ENCODE measurements around the gene SFMBT2. TPM values are rescaled to one million over a fixed set of nuclear protein-coding genes. Genes with fewer than 3 reads are reported as not detected.
"Not testable (repeated sequence)": the region's sequence is repeated elsewhere in the genome, so short reads cannot be mapped to it uniquely, and the experiment has no call there.

Gene SFMBT2
- total RNA-seq, 1 donor from 2014 or later, result 17.8 TPM

DNA sequence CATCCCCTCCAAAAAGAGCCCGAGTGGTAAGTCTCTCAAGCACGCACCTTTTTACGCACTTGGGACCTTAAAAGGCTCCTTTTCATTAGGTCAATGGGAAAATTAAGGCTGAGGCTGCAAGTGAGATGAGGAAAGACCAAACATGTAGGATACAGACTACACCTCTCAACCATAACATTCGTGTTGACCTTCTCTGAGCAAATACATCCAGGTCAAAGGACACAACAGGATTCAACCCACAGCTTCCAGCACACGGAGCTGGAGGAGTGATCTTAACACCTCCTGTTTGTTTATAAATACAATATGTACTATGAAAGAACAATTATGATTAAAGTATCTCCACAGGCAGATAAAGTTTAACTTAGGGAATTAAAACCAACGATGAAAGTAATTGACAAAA is 9.7 kb downstream of the SFMBT2 start:
- DNase-seq, result no peak

DNA sequence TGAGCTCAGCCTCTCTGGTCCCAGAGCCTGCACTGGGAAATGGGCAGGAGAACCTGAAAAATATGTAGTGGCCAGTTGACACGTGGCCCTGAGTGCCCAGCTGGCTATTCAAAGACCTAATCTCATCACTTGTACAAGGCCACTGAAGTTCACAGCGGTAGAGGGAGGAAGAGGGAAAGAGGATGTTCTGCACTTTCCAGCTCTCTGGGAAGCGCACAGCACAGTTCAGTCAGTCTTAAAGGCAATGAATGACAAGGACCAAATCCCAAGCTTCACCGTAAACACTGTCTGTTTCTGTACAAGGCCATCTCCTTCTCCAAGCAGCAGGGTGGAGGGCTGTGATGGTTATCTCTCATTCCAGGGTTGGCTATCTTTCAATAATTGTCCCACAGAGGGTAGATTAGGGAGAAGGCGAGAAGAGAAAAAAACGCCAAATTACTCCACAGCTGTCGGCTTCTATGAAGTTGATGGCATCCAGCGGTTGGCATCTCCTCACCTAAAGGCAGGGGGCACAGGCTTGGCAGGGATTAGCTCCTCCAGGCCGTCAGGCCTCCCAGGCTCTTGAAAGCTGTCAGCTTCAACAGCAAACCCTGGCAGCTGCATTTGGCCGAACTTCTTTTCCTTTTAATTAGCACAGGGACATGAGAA is 10.6 kb downstream of the SFMBT2 start:
- DNase-seq, result no peak

DNA sequence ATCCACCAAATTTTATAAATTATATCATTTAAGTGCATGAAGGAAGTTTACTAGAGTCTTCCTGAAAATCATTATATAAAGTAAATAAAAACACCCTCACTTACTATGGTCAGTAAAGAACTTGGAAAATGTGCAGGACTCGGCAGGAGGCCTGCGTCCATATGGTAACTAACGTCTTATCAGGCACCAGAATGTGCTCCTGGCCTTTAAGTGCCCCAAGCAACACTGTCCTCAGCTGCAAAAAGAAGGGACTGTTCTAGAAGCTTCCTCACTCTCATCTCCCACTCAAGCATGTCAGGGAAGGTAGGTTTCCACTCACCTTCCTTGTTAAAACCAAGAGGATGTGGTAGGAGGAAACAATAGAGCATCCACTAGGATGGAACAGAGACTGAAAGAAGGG is 11.3 kb downstream of the SFMBT2 start:
- no peak for DNase-seq

DNA sequence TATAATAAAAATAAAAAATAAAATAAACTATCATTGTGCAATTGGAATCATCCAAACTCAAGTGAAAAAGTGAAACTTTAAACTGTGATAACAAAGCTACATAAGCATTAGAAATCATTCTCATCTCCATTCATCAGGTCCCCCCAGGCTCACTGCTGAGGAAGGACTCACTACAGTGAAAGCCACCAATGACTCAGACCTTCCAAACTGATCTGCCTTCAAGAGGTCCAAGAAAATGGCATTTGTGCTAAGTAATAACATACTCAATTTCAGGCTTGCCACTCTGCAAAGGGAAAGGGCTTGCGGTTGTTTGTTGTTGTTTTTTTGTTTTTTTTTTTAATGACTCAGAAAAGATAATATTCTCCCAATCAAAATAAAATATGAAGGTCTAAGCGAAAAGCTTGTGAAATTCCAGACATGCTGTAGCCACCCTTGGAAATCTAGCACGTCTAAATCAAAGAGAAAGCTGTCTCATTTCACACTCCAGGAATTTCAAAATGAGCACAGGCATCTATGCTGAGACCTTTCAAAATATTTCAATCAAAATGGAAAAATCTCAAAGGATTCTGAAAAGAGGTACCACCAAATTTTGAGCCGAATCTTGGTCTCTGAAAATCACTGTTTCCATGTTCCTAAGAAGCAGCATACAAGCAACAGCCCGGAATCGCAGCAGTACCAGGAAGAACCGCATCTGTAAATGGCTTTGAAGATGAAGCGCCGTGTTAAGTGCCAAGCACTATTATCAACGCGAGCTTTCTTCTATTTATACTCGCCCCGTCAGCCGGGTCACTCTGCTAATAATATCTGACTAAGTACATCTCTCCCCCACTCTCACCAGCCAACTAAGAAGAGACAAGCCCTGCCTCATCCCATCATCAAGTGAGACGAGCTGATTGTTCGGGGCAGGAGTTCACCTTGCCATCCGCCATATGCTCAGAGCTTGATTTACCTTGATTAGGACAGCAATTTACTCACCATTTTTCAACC is 13.5 kb downstream of the SFMBT2 start:
- DNase-seq, result no peak

DNA sequence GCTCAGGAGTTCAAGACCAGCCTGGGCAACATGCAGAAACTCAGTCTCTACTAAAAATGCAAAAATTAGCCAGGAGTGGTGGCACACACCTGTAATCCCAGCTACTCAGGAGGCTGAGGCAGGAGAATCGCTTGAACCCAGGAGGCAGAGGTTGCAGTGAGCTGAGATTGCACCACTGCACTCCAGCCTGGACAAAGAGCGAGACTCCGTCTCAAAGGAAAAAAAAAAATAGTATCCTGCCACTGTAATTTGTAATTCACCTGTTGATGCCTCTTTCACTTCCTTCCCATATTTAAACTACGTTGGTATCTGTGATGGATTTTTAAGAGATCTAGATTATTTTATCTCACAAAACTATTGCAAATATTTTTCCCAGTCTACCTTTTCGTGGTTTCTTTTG is 18.5 kb downstream of the SFMBT2 start:
- DNase-seq, result not testable (repeated sequence)

DNA sequence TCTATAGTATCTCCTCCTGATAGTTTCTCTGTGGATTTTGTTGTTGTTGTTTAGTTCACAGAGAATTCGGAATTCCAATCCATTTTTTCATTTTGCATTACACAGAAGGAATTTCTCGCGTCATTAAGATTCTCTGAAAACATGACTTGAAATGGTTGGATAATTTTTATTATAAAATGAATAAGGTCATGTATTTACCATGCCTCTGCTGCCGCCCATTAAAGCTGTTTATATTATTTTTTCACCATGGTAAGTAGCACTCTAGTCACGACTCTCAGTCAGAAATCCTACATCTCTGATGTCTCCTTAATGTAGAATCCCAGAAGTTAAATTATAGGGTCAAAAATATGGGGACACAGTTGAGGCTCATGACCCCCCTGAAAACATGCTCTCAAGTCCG is 19.1 kb downstream of the SFMBT2 start:
- no peak for DNase-seq

DNA sequence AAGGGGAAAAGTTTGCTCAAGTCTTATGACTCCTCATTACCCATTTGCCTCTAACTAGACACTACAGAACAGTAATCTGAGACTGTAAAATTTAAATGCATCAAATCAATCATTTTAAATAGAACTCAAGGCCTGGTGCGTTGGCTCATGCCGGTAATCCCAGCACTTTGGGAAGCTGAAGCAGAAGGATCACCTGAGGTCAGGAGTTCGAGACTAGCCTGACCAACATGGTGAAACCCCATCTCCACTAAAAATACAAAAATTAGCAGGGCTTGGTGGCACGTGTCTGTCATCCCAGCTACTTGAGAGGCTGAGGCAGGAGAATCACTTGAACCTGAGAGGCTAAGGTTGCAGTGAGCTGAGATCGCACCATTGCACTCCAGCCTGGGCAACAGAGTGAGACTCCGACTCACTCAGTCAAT is 20.1 kb downstream of the SFMBT2 start:
- DNase-seq, result not testable (repeated sequence)

DNA sequence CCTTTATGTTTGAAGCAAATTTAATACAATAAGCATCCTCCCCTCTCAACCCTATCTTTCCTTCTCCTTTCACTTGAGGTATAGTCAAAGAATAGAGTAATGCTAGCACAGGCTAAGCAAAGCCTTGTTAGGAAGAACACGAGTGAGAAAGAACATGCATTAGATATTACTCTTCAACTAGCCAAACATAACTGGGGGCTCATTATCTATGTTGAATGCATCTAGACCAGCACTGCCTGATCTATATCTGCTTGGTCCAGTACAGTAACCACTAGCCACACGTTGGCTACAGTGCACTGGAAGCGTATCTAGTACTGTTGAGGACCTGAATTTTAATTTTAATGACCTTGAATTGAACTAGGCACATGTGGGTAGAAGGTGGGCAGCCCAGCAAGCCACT is 21.0 kb downstream of the SFMBT2 start:
- DNase-seq, result no peak

DNA sequence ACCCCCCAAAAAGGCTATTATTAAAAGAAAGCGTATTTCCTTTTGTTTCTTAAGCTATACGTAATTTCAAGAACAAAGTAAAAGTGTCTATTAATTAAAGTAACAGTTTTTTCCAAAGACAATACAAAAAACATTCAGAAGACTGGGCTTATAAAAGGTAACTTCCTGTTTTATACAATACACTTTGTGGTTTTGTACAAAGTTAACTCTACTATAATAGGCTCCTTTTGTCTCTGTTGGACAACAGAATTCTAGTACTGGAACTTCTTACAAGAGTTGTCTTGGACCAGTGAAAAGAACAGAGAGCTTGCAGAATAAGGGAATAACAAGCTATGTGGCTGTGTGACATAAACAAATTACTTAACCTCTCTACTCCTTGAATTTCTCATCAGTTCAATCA is 21.5 kb downstream of the SFMBT2 start:
- no peak for DNase-seq

DNA sequence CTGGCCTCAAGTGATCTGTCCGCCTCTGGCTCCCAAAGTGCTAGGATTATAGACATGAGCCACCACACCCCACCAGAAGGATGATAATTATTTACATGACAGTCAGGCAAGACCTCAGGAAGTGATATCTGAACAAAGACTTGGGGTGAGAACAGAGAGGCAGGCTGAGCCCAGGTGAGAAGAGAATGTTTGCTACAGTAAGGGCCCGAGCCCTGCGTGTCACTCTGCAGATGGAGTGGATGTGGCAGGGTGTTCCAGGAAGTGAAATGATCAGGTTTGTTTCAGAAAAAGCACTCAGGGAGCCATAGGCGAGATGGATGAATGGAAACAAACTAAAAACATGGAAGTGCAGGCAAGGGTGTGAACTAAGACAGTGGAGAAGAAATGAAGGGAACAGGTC is 22.2 kb downstream of the SFMBT2 start:
- DNase-seq, result no peak

DNA sequence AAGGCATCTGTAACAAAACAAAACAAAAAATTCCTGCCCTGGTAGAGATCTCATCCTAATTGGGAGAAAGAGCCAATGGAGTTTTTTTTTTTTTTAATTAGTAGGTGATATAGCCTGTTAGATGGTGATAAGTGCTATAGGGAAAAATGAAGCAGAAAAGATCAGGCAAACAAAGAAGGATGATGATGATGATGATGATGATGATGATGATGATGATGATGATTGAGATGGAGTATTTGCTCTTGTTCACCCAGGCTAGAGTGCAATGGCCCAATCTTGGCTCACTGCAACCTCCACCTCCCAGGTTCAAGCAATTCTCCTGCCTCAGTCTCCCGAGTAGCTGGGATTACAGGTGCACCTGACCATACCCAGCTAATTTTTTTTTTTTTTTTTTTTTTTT is 22.7 kb downstream of the SFMBT2 start:
- DNase-seq, result not testable (repeated sequence)

DNA sequence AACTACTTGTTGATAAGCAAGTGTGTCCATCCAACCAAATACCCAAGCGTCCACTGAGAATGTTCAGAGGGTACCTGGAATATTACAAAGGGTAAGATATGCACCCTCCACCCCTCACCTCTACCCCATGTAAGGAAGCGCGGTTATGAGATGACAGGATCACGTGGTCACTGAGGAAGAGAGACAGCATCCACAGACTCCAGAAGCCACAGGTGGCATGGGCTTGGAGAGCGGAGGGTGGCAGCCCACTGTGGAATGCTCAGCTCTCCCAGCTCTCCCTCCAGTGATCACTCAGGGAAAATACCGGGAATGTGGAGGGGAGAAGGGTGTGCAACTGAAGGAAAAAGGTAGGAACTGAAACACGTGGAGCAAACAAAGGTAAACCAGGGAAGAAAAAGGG is 25.7 kb downstream of the SFMBT2 start:
- DNase-seq, result no peak

DNA sequence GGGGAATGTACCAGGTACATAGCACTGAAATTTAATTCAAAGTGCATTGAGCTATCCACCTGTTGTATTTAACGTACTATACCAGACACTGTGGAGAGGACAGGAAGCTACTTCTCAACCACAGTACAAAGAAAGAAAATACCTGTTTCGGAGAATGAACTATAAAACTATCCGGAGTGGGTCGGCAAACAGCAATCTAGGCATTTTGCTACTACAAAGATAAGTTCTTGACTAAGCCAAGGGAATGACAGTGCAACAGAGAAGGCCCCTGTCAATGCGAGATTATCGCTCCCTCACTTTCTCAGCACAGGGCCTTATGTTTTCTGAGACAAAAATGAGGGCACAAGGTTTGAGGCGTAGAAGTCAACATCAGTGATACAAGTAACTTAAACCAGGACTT is 27.4 kb downstream of the SFMBT2 start:
- no peak for DNase-seq

DNA sequence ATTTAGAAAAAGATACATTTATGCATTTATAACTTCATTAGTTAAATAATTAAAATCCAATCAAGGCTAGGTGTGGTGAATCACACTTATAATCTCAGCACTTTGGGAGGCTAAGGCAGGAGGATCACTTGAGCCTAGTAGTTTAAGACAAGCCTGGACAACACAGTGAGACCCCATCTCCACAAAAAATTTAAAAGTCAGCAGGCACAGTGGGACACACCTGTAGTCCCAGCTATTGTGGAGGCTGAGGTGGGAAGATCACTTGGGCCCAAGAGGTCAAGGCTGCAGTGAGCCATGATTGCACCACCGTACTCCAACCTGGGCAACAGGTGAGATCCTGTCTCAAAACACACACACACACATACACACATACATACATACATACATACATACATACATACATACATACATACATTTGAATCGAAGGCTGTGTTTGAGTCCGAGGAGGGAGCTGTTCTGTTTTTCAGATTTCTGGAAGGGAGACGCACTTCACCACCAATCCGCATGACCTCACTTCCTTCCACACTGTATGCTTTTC is 30.1 kb downstream of the SFMBT2 start:
- DNase-seq, result no peak

DNA sequence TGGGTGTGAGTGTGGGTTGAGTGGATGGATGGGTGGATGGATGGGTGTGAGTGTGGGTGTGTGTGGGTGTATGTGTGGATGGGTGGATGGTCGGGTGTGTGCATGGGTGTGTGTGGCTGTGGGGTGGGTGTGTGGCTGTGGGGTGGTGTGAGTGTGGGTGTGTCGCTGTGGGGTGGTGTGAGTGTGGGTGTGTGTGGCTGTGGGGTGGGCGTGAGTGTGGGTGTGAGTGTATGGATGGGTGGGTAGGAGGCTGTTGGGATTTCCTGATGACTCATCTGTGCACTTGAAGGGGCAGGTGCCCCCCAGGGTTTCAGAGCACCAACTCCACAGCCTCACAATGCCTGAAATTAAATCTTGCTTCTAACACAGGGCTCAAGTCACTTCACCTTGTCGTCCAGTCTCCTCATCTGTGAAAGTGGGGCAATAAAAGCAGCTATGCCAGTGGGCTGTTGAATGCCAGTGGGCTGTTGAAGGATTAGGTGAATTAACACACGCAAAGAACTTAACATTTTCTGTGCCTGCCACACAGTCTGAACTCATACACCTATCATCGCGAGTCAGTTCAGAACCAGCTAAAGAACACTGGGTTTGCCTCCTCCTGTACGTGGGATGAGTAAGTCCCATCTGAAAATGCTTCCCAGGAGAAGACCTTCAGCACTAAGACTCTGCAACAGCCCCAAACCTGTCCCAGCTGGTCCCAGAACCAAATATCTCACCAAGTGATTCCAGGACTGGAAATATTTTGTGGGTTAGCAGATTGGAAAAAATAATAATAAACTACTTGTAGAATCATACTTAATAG is 32.0 kb downstream of the SFMBT2 start:
- DNase-seq, result no peak

DNA sequence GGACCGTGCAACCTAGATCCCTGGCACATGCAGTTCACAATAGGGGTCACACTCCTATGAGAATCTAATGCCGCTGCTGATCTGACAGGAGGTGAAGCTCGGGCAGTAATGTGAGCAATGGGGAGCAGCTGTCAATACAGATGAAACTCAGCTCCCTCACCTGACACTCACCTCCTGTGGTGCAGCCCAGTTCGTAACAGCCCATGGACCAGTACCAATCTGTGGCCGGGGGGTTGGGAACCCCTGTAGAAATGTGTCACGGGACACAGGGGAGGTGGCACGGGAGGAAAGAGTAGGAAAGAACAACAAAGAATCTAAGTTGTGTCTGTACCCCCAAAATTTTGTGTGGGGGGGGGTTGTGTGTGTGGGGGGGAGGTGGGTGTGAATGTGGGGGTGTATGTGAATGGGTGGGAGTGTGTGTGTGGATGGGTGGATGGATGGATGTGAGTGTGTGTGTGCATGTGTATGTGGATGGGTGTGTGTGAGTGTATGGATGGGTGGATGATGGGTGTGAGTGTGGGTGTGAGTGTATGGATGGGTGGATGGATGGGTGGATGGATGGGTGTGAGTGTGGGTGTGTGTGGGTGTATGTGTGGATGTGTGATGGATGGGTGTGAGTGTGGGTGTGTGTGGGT is 33.1 kb downstream of the SFMBT2 start:
- DNase-seq, result no peak

DNA sequence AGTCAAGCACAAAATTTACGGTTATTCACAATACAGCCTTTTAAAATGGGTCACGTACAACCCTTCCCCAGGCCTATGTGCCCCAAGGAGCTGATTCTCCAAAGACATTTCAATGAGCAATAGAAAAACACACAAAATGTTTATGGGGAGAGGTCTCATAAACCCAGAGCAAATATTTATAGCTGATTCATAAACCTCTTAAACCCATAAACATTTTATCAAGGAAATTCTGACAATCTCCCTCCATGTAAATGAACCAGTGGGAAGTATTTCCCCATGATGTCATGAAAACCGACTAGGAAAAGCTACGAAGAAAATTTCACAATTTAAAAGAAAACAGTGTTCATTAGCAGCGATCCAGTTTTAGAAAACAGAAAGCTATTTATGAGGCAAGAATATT is 36.0 kb downstream of the SFMBT2 start:
- no peak for DNase-seq

DNA sequence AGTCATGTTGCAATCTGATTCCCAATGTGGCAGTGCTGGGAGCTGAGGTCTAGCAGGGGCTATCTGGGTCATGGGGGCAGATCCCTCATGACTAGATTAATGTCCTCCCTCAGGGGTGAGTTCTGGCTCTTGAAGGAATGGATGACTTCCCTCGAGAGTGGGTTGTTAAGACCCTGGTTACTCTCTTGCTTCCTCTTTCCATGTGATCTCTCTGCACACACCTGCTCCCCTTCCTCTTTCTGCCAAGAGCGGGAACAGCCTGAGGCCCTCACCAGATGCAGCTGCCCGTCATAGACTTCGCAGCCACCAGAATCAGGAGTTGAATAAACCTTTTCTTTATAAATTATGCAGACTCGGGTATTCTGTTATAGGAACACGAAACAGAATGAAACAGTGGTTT is 37.8 kb downstream of the SFMBT2 start:
- DNase-seq, result no peak

DNA sequence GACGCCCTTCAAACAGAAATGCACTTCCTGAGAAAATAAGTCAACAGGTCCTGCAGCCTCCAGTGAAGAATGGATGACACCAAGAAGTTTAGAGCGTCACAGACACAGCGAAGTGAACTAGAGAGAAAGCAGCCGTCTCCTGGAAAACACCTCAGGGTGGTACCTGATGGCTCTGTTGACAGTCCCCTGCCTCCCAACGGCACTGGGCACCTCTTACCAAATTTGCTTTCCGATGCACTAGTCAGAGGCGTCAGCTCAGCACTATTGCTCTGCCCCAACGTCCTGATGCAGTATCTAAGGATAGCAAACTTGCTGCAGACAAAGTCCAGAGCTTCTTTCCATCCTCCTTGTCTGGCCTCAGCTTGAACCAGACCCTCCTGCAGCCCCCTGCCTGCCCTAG is 38.3 kb downstream of the SFMBT2 start:
- no peak for DNase-seq

DNA sequence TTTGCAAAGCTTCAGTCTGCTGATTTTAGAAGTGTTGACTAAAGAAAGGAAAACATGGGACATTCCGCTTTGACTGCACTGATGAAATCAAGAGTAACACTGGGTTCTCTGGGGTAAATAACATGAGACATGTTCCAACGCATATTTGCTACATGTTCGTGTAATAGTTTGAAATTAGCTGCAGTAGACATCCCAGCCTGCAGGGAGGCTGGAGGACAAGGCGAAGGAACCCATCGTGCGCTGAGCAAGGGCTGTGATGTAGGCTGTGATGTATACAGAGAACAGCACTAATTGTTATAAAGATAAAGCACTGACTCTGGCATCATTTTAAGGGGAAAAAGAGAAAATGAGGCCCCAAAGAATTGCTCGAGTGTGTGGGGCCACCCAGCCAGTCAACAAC is 40.3 kb downstream of the SFMBT2 start:
- no peak for DNase-seq

DNA sequence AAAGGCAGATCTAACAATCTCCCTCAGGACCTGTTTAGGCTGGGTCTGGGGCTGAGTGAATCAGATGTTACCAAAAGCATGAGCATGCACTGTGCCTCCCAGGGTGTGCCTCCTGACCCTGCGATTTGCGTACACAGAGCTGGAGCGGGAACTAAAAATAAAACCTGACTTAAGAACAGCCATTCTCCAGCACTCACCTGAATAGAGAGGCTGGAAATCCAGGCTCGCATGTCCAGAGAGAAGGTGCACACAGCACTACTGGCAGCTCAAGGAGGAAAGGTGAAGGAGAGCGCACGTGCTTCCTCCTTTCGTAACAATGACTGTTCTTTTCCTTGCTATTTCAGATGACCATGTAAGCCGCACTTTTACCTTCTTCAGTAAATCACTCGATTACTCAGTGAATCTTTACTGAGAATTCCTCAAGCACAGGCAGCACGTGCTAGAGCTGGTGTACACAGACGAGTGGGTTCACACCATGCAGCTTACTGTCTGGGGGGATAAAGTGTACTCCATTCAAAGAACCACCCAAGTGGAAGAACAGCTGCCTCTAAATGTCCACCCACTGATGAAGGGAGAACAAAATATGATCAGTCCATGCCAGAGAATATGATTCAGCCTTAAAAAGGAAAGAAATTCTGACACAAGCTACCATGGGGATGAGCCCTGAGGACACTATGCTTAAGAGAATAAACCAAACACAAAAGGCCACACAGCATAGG is 45.6 kb downstream of the SFMBT2 start:
- DNase-seq, result no peak

Data from occipital lobe (tissue), 2 donors.